Measurements from ENCODE around the gene DYNLL1. TPM values are rescaled to one million over a fixed set of nuclear protein-coding genes. Genes with fewer than 3 reads are reported as not detected.

The DYNLL1 gene
- total and polyA plus RNA-seq, 2 experiments from 2014 or later = 310 to 868 TPM

DNA sequence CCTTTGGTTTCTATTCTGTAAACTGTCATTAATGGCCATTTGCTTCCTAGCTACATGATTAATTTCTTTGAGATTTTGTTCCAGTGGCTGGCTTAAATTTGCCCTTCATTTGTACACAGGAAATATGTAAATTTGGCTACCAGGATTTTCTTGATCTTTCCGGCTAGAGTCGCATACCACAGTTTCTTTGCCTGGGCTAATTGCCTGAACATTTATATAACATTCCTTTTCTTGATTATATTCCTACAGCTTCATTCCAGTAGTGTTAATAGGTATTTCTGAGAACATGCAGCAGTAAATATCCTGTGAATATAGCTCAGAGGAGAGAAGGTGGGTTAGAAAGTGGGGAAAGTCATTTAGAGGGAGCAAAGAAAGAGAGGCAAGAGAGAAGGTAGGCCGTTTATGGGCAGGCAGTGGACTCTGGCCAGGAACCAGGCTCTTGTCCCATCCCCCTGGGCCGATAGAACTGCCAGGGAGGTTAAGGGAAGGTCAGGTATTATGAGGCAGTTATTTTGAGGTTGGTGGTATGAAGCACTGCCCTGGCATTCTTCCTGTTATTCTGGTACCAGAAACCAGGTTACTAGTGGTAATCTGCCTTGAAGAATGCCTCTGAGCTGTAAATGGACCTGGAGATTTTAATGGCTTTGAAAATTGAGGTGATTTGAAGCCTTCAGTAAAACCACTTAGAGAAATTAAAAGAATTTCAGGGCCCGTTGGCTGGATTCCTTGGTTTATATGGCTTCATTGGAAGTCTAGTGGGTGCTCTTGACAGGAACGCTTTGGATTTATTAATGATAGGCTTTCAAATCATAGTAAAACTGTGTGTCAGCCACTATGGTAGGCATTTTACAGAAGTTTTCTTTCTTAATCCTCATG, 42.6 kb downstream of the DYNLL1 start:
- Histone ChIP-seq H3K9me2 (ENCODE audit: insufficient read depth) (no peaks in the 10 kb centered on the region), H3K4me3 (peak overlapping the region; percentile 10), H3K79me2 (replicated peaks; ENCODE audit: insufficient read depth) (peaks cover 91% of the 10 kb centered on the region), H3K27me3 (ENCODE audit: insufficient read depth) (no peaks in the 10 kb centered on the region), H4K20me1 (replicated peaks; ENCODE audit: insufficient read depth) (peaks cover 73% of the 10 kb centered on the region), H3K4me1 (ENCODE audit: insufficient read depth) (peaks cover 37% of the 10 kb centered on the region), H3K36me3 (ENCODE audit: insufficient read depth) (no peaks in the 10 kb centered on the region), H3K4me2 (peak overlapping the region; percentile 85; the same call in 1 of the 2 replicates), H2AFZ (no peak overlapping the region), H3F3A (replicated peaks; ENCODE audit: low read depth) (peaks cover 2% of the 10 kb centered on the region; the same call in 1 of the 2 replicates), H3K27ac (ENCODE audit: low read depth) (peak overlapping the region; percentile 30; the same call in 1 of the 2 replicates)
- H3K9me3 Mint-ChIP-seq = no peaks in the 10 kb centered on the region
- TF ChIP-seq POLR2AphosphoS5 (IDR thresholded peaks at IDR 0.05; ENCODE audit: low read depth) = no peak
- TF ChIP-seq, protein P1, sequence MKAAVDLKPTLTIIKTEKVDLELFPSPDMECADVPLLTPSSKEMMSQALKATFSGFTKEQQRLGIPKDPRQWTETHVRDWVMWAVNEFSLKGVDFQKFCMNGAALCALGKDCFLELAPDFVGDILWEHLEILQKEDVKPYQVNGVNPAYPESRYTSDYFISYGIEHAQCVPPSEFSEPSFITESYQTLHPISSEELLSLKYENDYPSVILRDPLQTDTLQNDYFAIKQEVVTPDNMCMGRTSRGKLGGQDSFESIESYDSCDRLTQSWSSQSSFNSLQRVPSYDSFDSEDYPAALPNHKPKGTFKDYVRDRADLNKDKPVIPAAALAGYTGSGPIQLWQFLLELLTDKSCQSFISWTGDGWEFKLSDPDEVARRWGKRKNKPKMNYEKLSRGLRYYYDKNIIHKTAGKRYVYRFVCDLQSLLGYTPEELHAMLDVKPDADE (IDR thresholded peaks at IDR 0.05) = no peak
- TF ChIP-seq EZH2 (IDR thresholded peaks at IDR 0.05; ENCODE audit: low read depth, unreplicated experiment) = no peak
- TF ChIP-seq, protein P2, sequence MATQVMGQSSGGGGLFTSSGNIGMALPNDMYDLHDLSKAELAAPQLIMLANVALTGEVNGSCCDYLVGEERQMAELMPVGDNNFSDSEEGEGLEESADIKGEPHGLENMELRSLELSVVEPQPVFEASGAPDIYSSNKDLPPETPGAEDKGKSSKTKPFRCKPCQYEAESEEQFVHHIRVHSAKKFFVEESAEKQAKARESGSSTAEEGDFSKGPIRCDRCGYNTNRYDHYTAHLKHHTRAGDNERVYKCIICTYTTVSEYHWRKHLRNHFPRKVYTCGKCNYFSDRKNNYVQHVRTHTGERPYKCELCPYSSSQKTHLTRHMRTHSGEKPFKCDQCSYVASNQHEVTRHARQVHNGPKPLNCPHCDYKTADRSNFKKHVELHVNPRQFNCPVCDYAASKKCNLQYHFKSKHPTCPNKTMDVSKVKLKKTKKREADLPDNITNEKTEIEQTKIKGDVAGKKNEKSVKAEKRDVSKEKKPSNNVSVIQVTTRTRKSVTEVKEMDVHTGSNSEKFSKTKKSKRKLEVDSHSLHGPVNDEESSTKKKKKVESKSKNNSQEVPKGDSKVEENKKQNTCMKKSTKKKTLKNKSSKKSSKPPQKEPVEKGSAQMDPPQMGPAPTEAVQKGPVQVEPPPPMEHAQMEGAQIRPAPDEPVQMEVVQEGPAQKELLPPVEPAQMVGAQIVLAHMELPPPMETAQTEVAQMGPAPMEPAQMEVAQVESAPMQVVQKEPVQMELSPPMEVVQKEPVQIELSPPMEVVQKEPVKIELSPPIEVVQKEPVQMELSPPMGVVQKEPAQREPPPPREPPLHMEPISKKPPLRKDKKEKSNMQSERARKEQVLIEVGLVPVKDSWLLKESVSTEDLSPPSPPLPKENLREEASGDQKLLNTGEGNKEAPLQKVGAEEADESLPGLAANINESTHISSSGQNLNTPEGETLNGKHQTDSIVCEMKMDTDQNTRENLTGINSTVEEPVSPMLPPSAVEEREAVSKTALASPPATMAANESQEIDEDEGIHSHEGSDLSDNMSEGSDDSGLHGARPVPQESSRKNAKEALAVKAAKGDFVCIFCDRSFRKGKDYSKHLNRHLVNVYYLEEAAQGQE (IDR thresholded peaks at IDR 0.05; ENCODE audit: unreplicated experiment) = no peak
- TF ChIP-seq CREB1 (CRISPR knock-in tag; IDR thresholded peaks at IDR 0.05; ENCODE audit: low read depth) = no peak
- TF ChIP-seq NANOG (IDR thresholded peaks at IDR 0.05; ENCODE audit: borderline replicate concordance) = no peak
- no peak for TF ChIP-seq STAT1 (IDR thresholded peaks at IDR 0.05; ENCODE audit: unreplicated experiment)
- no peak for TF ChIP-seq ZNF114 (CRISPR knock-in tag; IDR thresholded peaks at IDR 0.05)
- TF ChIP-seq, protein P3, sequence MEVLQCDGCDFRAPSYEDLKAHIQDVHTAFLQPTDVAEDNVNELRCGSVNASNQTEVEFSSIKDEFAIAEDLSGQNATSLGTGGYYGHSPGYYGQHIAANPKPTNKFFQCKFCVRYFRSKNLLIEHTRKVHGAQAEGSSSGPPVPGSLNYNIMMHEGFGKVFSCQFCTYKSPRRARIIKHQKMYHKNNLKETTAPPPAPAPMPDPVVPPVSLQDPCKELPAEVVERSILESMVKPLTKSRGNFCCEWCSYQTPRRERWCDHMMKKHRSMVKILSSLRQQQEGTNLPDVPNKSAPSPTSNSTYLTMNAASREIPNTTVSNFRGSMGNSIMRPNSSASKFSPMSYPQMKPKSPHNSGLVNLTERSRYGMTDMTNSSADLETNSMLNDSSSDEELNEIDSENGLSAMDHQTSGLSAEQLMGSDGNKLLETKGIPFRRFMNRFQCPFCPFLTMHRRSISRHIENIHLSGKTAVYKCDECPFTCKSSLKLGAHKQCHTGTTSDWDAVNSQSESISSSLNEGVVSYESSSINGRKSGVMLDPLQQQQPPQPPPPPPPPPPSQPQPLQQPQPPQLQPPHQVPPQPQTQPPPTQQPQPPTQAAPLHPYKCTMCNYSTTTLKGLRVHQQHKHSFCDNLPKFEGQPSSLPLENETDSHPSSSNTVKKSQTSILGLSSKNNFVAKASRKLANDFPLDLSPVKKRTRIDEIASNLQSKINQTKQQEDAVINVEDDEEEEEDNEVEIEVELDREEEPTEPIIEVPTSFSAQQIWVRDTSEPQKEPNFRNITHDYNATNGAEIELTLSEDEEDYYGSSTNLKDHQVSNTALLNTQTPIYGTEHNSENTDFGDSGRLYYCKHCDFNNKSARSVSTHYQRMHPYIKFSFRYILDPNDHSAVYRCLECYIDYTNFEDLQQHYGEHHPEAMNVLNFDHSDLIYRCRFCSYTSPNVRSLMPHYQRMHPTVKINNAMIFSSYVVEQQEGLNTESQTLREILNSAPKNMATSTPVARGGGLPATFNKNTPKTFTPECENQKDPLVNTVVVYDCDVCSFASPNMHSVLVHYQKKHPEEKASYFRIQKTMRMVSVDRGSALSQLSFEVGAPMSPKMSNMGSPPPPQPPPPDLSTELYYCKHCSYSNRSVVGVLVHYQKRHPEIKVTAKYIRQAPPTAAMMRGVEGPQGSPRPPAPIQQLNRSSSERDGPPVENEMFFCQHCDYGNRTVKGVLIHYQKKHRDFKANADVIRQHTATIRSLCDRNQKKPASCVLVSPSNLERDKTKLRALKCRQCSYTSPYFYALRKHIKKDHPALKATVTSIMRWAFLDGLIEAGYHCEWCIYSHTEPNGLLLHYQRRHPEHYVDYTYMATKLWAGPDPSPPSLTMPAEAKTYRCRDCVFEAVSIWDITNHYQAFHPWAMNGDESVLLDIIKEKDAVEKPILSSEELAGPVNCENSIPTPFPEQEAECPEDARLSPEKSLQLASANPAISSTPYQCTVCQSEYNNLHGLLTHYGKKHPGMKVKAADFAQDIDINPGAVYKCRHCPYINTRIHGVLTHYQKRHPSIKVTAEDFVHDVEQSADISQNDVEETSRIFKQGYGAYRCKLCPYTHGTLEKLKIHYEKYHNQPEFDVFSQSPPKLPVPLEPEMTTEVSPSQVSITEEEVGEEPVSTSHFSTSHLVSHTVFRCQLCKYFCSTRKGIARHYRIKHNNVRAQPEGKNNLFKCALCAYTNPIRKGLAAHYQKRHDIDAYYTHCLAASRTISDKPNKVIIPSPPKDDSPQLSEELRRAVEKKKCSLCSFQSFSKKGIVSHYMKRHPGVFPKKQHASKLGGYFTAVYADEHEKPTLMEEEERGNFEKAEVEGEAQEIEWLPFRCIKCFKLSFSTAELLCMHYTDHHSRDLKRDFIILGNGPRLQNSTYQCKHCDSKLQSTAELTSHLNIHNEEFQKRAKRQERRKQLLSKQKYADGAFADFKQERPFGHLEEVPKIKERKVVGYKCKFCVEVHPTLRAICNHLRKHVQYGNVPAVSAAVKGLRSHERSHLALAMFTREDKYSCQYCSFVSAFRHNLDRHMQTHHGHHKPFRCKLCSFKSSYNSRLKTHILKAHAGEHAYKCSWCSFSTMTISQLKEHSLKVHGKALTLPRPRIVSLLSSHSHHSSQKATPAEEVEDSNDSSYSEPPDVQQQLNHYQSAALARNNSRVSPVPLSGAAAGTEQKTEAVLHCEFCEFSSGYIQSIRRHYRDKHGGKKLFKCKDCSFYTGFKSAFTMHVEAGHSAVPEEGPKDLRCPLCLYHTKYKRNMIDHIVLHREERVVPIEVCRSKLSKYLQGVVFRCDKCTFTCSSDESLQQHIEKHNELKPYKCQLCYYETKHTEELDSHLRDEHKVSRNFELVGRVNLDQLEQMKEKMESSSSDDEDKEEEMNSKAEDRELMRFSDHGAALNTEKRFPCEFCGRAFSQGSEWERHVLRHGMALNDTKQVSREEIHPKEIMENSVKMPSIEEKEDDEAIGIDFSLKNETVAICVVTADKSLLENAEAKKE (CRISPR knock-in tag; IDR thresholded peaks at IDR 0.05) = no peak
- TF ChIP-seq, protein P4, sequence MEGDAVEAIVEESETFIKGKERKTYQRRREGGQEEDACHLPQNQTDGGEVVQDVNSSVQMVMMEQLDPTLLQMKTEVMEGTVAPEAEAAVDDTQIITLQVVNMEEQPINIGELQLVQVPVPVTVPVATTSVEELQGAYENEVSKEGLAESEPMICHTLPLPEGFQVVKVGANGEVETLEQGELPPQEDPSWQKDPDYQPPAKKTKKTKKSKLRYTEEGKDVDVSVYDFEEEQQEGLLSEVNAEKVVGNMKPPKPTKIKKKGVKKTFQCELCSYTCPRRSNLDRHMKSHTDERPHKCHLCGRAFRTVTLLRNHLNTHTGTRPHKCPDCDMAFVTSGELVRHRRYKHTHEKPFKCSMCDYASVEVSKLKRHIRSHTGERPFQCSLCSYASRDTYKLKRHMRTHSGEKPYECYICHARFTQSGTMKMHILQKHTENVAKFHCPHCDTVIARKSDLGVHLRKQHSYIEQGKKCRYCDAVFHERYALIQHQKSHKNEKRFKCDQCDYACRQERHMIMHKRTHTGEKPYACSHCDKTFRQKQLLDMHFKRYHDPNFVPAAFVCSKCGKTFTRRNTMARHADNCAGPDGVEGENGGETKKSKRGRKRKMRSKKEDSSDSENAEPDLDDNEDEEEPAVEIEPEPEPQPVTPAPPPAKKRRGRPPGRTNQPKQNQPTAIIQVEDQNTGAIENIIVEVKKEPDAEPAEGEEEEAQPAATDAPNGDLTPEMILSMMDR (conservative IDR thresholded peaks at IDR 0.05; ENCODE audit: low read depth in 2 of 2) = no peak
- no peak for TF ChIP-seq EZH2phosphoT487 (IDR thresholded peaks at IDR 0.05; ENCODE audit: unreplicated experiment)
- TF ChIP-seq JUNB (IDR thresholded peaks at IDR 0.05; ENCODE audit: unreplicated experiment) = no peak
- TF ChIP-seq ZNF331 (CRISPR knock-in tag; IDR thresholded peaks at IDR 0.05; ENCODE audit: low read depth) = no peak
- H3K4me3 Mint-ChIP-seq = no peak overlapping the region; the same call in 2 of the 3 replicates
- H3K27me3 Mint-ChIP-seq (ENCODE audit: insufficient read depth, low read depth, poor library complexity) = peaks cover 5% of the 10 kb centered on the region
- peaks cover 27% of the 10 kb centered on the region for H3K4me1 Mint-ChIP-seq
- no peak for DNase-seq (ENCODE audit: low spot score)
- H3K36me3 Mint-ChIP-seq (ENCODE audit: low read depth) = peaks cover 24% of the 10 kb centered on the region
- H3K27ac Mint-ChIP-seq = no peak overlapping the region; the same call in 1 of the 2 replicates
- no peak for ATAC-seq

Data from GM23338 (cell line).